HepG2 (cell line): ENCODE results near the gene RASA4.
"Not testable (repeated sequence)": the region's sequence is repeated elsewhere in the genome, so short reads cannot be mapped to it uniquely, and the experiment has no call there.

Experiments
- CTCF ChIP-seq: sonication (generic); formaldehyde crosslinking; IDR thresholded peaks from 2 replicates; pipeline ENCODE4 v1.5.0; 2020; ENCODE audit warnings: mild to moderate bottlenecking, missing genetic modification reagents, moderate library complexity
- E2F1 ChIP-seq: sonication (generic); formaldehyde crosslinking; IDR thresholded peaks from 2 replicates; pipeline ENCODE4 v1.5.0; 2020; ENCODE audit warnings: missing genetic modification reagents
- PHF8 ChIP-seq: sonication (generic); formaldehyde crosslinking; IDR thresholded peaks from 2 replicates; pipeline ENCODE4 v1.5.0; 2020; ENCODE audit warnings: missing genetic modification reagents
- RERE ChIP-seq: IDR thresholded peaks from 2 replicates; pipeline ENCODE4 v1.6.1; 2016; ENCODE audit warnings: low read depth, missing genetic modification reagents, missing compliant biosample characterization
- RNF2 ChIP-seq: fragments of 450-650 bp; conservative IDR thresholded peaks from 2 replicates; pipeline ENCODE4 v1.6.1; 2016; ENCODE audit warnings: low read depth
- TCF12 ChIP-seq, 2 experiments: fragments of 450-650 bp in 1 of 2; sonication (generic) in 1 of 2; formaldehyde crosslinking in 1 of 2; IDR thresholded peaks; 2 replicates each; pipeline versions ENCODE4 v1.6.1 to v1.8.0; 2017 to 2022; ENCODE audit warnings: antibody characterized with exemption in 1 of 2, mild to moderate bottlenecking in 1 of 2, missing genetic modification reagents in 1 of 2, moderate library complexity in 1 of 2
- WIZ ChIP-seq: sonication (generic); formaldehyde crosslinking; IDR thresholded peaks from 2 replicates; pipeline ENCODE4 v1.5.1; 2020; ENCODE audit warnings: mild to moderate bottlenecking, missing genetic modification reagents
- ZNF543 ChIP-seq: sonication (generic); formaldehyde crosslinking; IDR thresholded peaks from 2 replicates; pipeline ENCODE4 v1.4.0; 2020; ENCODE audit warnings: mild to moderate bottlenecking, missing genetic modification reagents
- ZNF567 ChIP-seq: sonication (generic); formaldehyde crosslinking; IDR thresholded peaks from 2 replicates; pipeline ENCODE4 v1.8.1; 2023; ENCODE audit warnings: mild to moderate bottlenecking, missing genetic modification reagents, borderline replicate concordance
- ZNF570 ChIP-seq: sonication (generic); formaldehyde crosslinking; IDR thresholded peaks from 2 replicates; pipeline ENCODE4 v1.4.0; 2020; ENCODE audit warnings: mild to moderate bottlenecking, missing genetic modification reagents, borderline replicate concordance

GRCh38 chr7:102610441-102610840, 6.1 kb downstream of the RASA4 start:
- not testable (repeated sequence) for TF ChIP-seq PHF8 (CRISPR knock-in tag); E2F1 (CRISPR knock-in tag); TCF12 (IDR thresholded peaks at IDR 0.05); TCF12 (CRISPR knock-in tag; IDR thresholded peaks at IDR 0.05); CTCF (CRISPR knock-in tag); ZNF570; RERE (CRISPR knock-in tag); WIZ (CRISPR knock-in tag); ZNF543 (CRISPR knock-in tag); RNF2; ZNF567
